Ovary (tissue), 9 donors: Measurements from ENCODE around the gene CCDC51. TPM values are rescaled to one million over a fixed set of nuclear protein-coding genes. Genes with fewer than 3 reads are reported as not detected.

Source experiments
- DNase-seq, 5 donors: peaks; one replicate each; pipeline ENCODE4 v3.0.0-alpha.2; 2019 to 2020
- H3K27ac ChIP-seq, 2 donors: fragments of 200-600 bp; one replicate each; pipeline versions ENCODE4 v1.5.1 to v1.8.0; 2019 to 2022
- H3K27me3 ChIP-seq: fragments of 200-600 bp; one replicate; pipeline ENCODE4 v1.8.0; 2022
- H3K36me3 ChIP-seq: fragments of 200-600 bp; sonication (generic); one replicate; pipeline ENCODE4 v1.5.1; 2019
- H3K4me1 ChIP-seq: one replicate; pipeline ENCODE4 v1.8.1; 2013; ENCODE audit warnings: mild to moderate bottlenecking, moderate library complexity; ENCODE audit not compliant: insufficient read depth
- H3K4me3 ChIP-seq: fragments of 200-600 bp; sonication (generic); one replicate; pipeline ENCODE4 v1.5.1; 2017
- H3K9me3 ChIP-seq, 2 donors: fragments of 200-600 bp in 1 of 2; sonication (generic) in 1 of 2; one replicate each; pipeline versions ENCODE4 v1.5.1 to v1.8.1; 2013 to 2019; ENCODE audit warnings: mild to moderate bottlenecking in 1 of 2, moderate library complexity in 1 of 2
- EP300 ChIP-seq: sonication (generic); formaldehyde crosslinking; IDR thresholded peaks from one replicate; pipeline ENCODE4 v1.6.1; 2017; ENCODE audit warnings: antibody characterized with exemption
- POLR2A ChIP-seq: fragments of 450-650 bp; IDR thresholded peaks from one replicate; pipeline ENCODE4 v1.6.1; 2017; ENCODE audit warnings: antibody characterized with exemption, mild to moderate bottlenecking, moderate library complexity
- WGBS, 3 donors: extraction: QIAGEN DNeasy Blood & Tissue Kit in 1 of 3; methylation state at CpG; one replicate each; pipeline versions ENCODE4 v1.1.5 to v1.1.7; 2013 to 2017; 5-methylcytosine and 5-hydroxymethylcytosine counted together
- intact Hi-C, 4 donors: fragments of 100-400 bp; cut with DNase I; formaldehyde crosslinking; loops; one replicate each; pipeline versions ENCODE4 v1.11.0 to v1.15.1; 2022 to 2023
- polyA plus RNA-seq, 2 donors: library from polyadenylated mRNA; stranded (reverse); fragments of 200-250 nt in 1 of 2; fragments of 350-450 nt in 1 of 2; fragmentation: Illumina TruSeq in 1 of 2; extraction: RNeasy Lipid Tissue Mini Kit (QIAGEN cat#74804) in 1 of 2; gene quantifications; one replicate each; pipeline ENCODE4 v1.2.3, GENCODE V29; 2013 to 2014
- total RNA-seq, 7 donors: library from RNA; depleted of rRNA in 2 of 7; stranded (reverse); fragments of >200 nt in 2 of 7; fragmentation: NEBNext Ultra II Directional in 3 of 7; extraction: Animal tissue kit (Norgen Biotek cat#: 25700) in 3 of 7; gene quantifications; one replicate each; pipeline versions ENCODE4 v1.1.0 to v1.2.4, GENCODE V29; 2016 to 2023
- TF ChIP-seq, protein P1 (sequence below), 3 donors: fragments of 450-650 bp in 2 of 3; fragments of 200-600 bp in 1 of 3; IDR thresholded peaks; one replicate each; pipeline versions ENCODE4 v1.5.1 to v1.8.0; 2016 to 2022; ENCODE audit warnings: antibody characterized with exemption in 3 of 3, mild to moderate bottlenecking in 1 of 3
- donor health status: DM: no; HTN: no; CAD: no; lungs with moderate emphysema.
- donor health status: DM: no; HTN: no; CAD: no.
- donor health status: Bipolar disorder and iron deficiency.
- donor health status: DM: yes; HTN: yes; CAD: no.
- donor health status: DM: no; HTN: no; CAD: no.
- donor health status: DM: yes; HTN: yes; CAD: no.

Gene CCDC51
- total and polyA plus RNA-seq, 9 donors = 6.3 to 9.9 (median 7.7) TPM

DNA sequence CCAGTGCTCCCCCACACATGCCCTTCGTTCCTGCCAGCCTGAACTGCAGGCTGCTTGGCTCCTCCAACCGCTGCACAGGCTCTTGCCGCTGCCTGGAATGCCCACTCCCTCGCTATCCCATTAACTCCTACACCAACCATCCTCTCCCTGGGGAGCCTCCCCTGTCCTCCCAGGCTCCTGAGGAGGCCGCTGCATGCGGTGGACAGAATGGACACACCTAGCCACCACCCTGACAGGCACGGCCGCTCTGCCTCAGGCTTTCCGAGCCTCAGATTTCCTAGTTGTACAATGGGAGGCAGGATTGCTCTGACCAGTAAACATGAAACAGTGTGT lies 12.3 kb downstream of the CCDC51 start:
- Histone ChIP-seq H3K27me3 (no peaks in the 10 kb centered on the region), H3K4me1 (peaks cover 46% of the 10 kb centered on the region), H3K36me3 (no peaks in the 10 kb centered on the region), H3K4me3 (peak overlapping the region; percentile 3), H3K9me3 (no peaks in the 10 kb centered on the region), H3K27ac (peak overlapping the region; percentile 93 to 96)
- TF ChIP-seq EP300 (no peak), POLR2A (no peak)
- TF ChIP-seq, protein P1, sequence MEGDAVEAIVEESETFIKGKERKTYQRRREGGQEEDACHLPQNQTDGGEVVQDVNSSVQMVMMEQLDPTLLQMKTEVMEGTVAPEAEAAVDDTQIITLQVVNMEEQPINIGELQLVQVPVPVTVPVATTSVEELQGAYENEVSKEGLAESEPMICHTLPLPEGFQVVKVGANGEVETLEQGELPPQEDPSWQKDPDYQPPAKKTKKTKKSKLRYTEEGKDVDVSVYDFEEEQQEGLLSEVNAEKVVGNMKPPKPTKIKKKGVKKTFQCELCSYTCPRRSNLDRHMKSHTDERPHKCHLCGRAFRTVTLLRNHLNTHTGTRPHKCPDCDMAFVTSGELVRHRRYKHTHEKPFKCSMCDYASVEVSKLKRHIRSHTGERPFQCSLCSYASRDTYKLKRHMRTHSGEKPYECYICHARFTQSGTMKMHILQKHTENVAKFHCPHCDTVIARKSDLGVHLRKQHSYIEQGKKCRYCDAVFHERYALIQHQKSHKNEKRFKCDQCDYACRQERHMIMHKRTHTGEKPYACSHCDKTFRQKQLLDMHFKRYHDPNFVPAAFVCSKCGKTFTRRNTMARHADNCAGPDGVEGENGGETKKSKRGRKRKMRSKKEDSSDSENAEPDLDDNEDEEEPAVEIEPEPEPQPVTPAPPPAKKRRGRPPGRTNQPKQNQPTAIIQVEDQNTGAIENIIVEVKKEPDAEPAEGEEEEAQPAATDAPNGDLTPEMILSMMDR (IDR thresholded peaks at IDR 0.05) = no peak
- intact Hi-C loops = no loop called here
- whole genome bisulfite sequencing, 3 donors = 39 to 56% (median 48%) methylated on average over 9 of the region's 9 CpGs
- no peak for DNase-seq

- WGBS, 3 donors = 20 to 31% (median 30%) methylated on average over 8 of the region's 8 CpGs
- peak overlapping the region; percentile 6 for H3K4me3 ChIP-seq
- H3K36me3 ChIP-seq = no peaks in the 10 kb centered on the region
- H3K9me3 ChIP-seq = no peaks in the 10 kb centered on the region
- DNase-seq = no peak
- TF ChIP-seq POLR2A (no peak), EP300 (no peak)
- TF ChIP-seq, protein P1 (IDR thresholded peaks at IDR 0.05) = no peak
- no peaks in the 10 kb centered on the region for H3K27me3 ChIP-seq
- H3K27ac ChIP-seq = peak overlapping the region; percentile 93 to 96
- peaks cover 46% of the 10 kb centered on the region for H3K4me1 ChIP-seq
- intact Hi-C loops = no loop called here
These were observed 12.8 kb downstream of the CCDC51 start for GRCh38 chr3:48426944-48427629.

DNA sequence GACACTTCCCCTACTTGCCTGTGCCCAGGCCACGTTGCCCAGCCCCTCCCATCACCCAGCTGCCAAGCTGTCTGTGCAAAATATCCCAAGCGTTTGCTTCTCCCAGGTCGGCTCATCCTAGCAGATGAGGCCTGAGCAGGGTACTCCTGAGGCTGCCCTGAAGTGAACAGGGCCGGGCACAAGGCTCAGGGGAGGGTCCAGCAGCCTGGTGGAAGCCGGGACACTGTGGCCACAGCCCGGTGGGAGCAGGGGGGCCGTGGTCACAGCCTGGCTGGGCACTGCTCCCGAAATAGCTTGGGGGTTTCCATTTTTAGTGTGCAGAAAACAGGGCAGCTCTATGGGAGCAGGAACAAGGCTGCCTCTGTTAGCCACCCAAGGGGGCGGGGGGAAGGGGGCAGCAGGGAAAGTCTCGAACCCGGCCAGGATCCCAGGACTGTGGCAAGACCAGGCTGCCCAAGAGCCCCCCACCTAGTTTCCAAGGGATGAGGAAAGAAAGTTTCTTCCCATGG lies 13.5 kb downstream of the CCDC51 start:
- TF ChIP-seq, protein P1 (IDR thresholded peaks at IDR 0.05) = no peak
- TF ChIP-seq EP300 (no peak), POLR2A (no peak)
- H3K27me3 ChIP-seq = no peaks in the 10 kb centered on the region
- H3K4me3 ChIP-seq = no peak overlapping the region
- H3K4me1 ChIP-seq = peaks cover 46% of the 10 kb centered on the region
- WGBS, 3 donors = 45 to 68% (median 46%) methylated on average over 11 of the region's 11 CpGs
- peak overlapping the region; percentile 93 to 96 for H3K27ac ChIP-seq
- DNase-seq = no peak
- no peaks in the 10 kb centered on the region for H3K36me3 ChIP-seq
- H3K9me3 ChIP-seq = no peaks in the 10 kb centered on the region
- intact Hi-C loops = no loop called here

- Histone ChIP-seq H3K36me3 (no peaks in the 10 kb centered on the region), H3K4me3 (no peak overlapping the region), H3K4me1 (peaks cover 41% of the 10 kb centered on the region), H3K9me3 (no peaks in the 10 kb centered on the region), H3K27ac (peak overlapping the region in 1 of 2 donors; percentile 55), H3K27me3 (no peaks in the 10 kb centered on the region)
- 12 to 16% (median 14%) methylated on average over 12 to 13 of the region's 13 CpGs for WGBS, 3 donors
- TF ChIP-seq, protein P1 (IDR thresholded peaks at IDR 0.05) = no peak
- no peak for TF ChIP-seq EP300
- TF ChIP-seq POLR2A = no peak
- intact Hi-C loops = no loop called here
- peak; percentile 50 to 83 (median 73) for DNase-seq
These were observed 14.6 kb downstream of the CCDC51 start for GRCh38 chr3:48425281-48425812.
